Colonic mucosa (tissue), 4 donors: Measurements from ENCODE around the gene CUTA. TPM values are rescaled to one million over a fixed set of nuclear protein-coding genes. Genes with fewer than 3 reads are reported as not detected.

Experiments
- DNase-seq: peaks from one replicate; pipeline ENCODE4 v3.0.0-alpha.2; 2020
- H3K27ac ChIP-seq: fragments of 200-600 bp; one replicate; pipeline ENCODE4 v1.8.0; 2021
- H3K27me3 ChIP-seq: fragments of 200-600 bp; one replicate; pipeline ENCODE4 v1.8.0; 2021
- H3K36me3 ChIP-seq: fragments of 200-600 bp; one replicate; pipeline ENCODE4 v1.8.0; 2021
- H3K4me1 ChIP-seq: fragments of 200-600 bp; one replicate; pipeline ENCODE4 v1.8.0; 2021; ENCODE audit warnings: mild to moderate bottlenecking
- H3K4me3 ChIP-seq: fragments of 200-600 bp; one replicate; pipeline ENCODE4 v1.8.0; 2021
- H3K9ac ChIP-seq, 2 donors: one replicate each; pipeline ENCODE4 v1.7.0; 2013; ENCODE audit warnings: control low read depth in 2 of 2, low read depth in 2 of 2, low read length in 2 of 2
- H3K9me3 ChIP-seq: fragments of 200-600 bp; one replicate; pipeline ENCODE4 v1.8.0; 2021
- CTCF ChIP-seq: fragments of 200-600 bp; IDR thresholded peaks from one replicate; pipeline ENCODE4 v1.8.0; 2022; ENCODE audit warnings: antibody characterized with exemption, mild to moderate bottlenecking
- intact Hi-C: fragments of 100-400 bp; cut with DNase I; formaldehyde crosslinking; loops from one replicate; pipeline ENCODE4 v1.14.1; 2022
- total RNA-seq, 2 donors: library from RNA; stranded (reverse); fragmentation: NEBNext Ultra II Directional in 1 of 2; extraction: Animal tissue kit (Norgen Biotek cat#: 25700) in 1 of 2; gene quantifications; one replicate each; pipeline ENCODE4 v1.2.1, GENCODE V29; 2021
- donor health status: healthy.
- donor health status: DM: no; HTN: no; CAD: no.
- donor health status: DM: no; HTN: no; CAD: no.

The CUTA gene
- total RNA-seq, 2 donors from 2014 or later: 145 to 172 TPM

DNA sequence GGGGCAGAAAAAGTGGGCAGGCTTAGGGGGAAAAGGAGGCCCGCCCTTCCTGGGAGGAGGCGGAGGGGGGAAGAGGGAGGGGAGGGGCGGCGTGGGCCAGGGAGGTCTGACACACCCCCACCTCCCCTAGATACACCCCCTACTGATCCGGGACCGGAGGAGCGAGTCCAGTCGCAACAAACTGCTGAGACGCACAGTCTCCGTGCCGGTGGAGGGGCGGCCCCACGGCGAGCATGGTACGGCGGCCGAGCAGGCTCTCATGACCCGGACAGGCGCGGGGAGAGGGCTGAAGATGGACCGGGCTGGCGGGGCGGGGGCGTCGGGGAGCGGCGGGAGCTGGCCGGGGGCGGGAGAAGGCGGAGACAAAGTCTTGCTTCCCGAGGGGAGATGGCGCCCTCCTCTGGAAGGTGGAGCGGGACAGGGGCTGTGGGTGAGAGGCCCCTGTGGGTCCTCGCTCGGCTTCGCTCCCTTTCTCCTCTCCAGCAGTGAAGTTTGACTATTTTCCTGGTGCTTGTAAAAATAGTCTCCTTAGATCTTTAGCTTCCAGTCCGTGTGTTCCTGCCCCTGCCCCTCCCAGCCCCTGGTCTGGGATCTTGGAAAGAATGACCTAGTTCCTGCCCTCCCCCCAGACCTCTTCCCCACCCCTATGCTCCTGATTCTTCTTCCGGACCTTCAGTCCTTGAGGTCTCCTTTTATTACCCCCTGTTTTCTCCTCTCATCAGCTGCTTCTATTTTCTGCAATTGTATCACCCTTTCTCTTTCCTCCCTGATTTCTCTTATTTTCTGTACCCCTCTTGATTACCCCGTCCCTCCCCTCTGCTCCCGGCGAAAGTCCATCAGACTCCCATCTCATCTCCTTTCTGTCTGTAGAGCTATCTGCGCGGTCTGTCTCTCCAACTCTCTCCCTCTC, 8.0 kb upstream of the CUTA start:
- peak overlapping the region; percentile 47 for H3K4me3 ChIP-seq
- H3K9me3 ChIP-seq: no peaks in the 10 kb centered on the region
- peaks cover 7% of the 10 kb centered on the region for H3K4me1 ChIP-seq
- H3K27ac ChIP-seq: peak overlapping the region; percentile 80
- DNase-seq: peak; percentile 90
- H3K27me3 ChIP-seq: no peaks in the 10 kb centered on the region
- intact Hi-C loops: no loop called here
- peak; percentile 41 for TF ChIP-seq CTCF
- H3K36me3 ChIP-seq: no peaks in the 10 kb centered on the region
- H3K9ac ChIP-seq: peak overlapping the region; percentile 84 to 85

- Histone ChIP-seq H3K27ac (peak overlapping the region; percentile 80), H3K36me3 (no peaks in the 10 kb centered on the region), H3K9ac (peak overlapping the region; percentile 84 to 85), H3K4me3 (peak overlapping the region; percentile 47), H3K4me1 (peaks cover 7% of the 10 kb centered on the region), H3K9me3 (no peaks in the 10 kb centered on the region), H3K27me3 (no peaks in the 10 kb centered on the region)
- no peak for TF ChIP-seq CTCF
- DNase-seq: no peak
- intact Hi-C loops: no loop called here
These were observed 7.2 kb upstream of the CUTA start for GRCh38 chr6:33424855-33425667.

DNA sequence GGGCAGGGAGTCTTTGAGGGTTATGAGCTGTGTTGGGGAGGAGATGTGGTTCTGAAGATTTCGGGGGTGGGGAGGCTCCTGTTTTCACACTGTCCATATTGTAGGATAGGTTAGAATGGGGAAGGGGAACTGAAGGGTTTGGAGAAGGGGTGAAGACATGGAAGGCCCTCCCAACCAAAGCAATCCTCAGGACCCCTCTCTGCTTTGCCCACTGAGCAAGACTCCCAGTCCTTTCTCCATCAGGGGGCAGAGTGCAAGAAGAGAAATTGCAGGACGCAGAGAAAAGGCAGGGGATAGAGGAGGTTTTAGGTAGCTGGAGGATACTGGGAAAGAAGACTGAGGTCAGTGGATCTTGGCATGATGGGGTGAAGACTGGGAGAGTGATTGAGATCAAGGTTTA, 5.9 kb upstream of the CUTA start:
- no peak overlapping the region for H3K4me3 ChIP-seq
- no peak for DNase-seq
- no peak overlapping the region for H3K27ac ChIP-seq
- H3K36me3 ChIP-seq: no peaks in the 10 kb centered on the region
- TF ChIP-seq CTCF: no peak
- no peaks in the 10 kb centered on the region for H3K9me3 ChIP-seq
- H3K27me3 ChIP-seq: no peaks in the 10 kb centered on the region
- intact Hi-C loops: no loop called here
- H3K9ac ChIP-seq: no peak overlapping the region
- H3K4me1 ChIP-seq: peaks cover 7% of the 10 kb centered on the region

DNA sequence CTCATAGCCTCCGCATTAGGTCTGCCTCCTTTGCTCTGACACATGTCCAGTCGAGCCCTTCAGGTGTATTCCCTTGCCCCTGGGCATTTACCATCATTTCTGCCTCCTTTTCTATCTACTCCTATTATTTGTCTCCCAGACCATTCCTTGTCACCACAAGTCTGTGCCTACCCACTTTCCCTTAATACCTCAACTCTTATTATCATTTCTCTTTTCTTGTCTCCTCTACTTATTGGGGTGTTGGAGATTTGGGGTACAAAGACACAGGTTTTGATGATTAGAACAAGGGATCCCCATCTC, 3.4 kb upstream of the CUTA start:
- no peak overlapping the region for H3K4me3 ChIP-seq
- H3K27me3 ChIP-seq: no peaks in the 10 kb centered on the region
- no peak overlapping the region for H3K9ac ChIP-seq
- TF ChIP-seq CTCF: no peak
- H3K9me3 ChIP-seq: no peaks in the 10 kb centered on the region
- no peak for DNase-seq
- no peak overlapping the region for H3K27ac ChIP-seq
- H3K4me1 ChIP-seq: peaks cover 4% of the 10 kb centered on the region
- intact Hi-C loops: no loop called here
- no peaks in the 10 kb centered on the region for H3K36me3 ChIP-seq

DNA sequence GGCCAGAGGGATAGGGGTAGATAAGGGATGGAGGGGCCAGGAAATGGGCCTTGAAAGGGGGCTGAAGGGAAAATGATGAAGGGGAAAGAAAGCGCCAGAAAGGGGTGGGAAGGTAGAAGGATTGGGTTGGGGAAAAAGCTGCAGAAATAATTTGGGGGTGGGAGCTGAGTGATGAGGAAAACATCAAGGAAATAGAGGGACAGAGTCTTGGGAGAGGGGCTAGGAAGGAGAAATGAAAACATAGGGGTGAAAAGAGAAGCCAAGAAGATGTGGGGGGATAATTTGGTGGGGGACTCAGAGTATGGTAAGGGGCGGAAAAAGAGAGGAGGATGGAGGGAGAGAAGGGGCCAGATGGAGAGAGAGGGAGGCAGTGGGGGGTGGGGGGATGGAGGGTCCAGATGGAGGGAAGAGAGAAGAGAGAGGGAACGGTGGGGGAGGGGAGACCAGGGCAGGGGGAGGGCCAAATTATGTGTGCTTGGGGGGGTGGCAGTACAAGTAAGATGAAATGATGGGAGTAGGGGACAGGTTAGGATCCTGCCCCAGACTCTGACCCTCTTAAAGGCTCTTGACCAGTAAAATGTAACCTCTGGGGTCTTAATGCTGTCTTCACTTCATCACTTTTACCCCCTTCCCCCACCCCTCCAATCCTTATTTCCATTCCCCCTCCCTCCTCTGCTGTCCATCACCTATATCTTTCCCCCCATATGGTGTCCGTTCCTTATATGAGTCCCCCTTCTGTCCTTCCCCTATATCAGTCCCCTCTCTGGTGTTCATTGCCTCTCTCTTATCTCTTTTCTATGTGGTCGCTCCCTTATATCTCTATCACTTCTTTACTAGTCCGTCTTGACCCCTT, 2.8 kb upstream of the CUTA start:
- Histone ChIP-seq H3K4me1 (peaks cover 7% of the 10 kb centered on the region), H3K27me3 (no peaks in the 10 kb centered on the region), H3K36me3 (no peaks in the 10 kb centered on the region), H3K27ac (no peak overlapping the region), H3K4me3 (no peak overlapping the region), H3K9me3 (no peaks in the 10 kb centered on the region), H3K9ac (peak overlapping the region in 1 of 2 donors; percentile 13)
- no peak for DNase-seq
- TF ChIP-seq CTCF: no peak
- intact Hi-C loops: no loop called here
